Right renal pelvis (tissue), 4 donors: Measurements from ENCODE around the gene ZNF816. TPM values are rescaled to one million over a fixed set of nuclear protein-coding genes. Genes with fewer than 3 reads are reported as not detected.
"Not testable (repeated sequence)": the region's sequence is repeated elsewhere in the genome, so short reads cannot be mapped to it uniquely, and the experiment has no call there.

Source experiments
- DNase-seq, 4 donors: peaks; one replicate each; pipeline ENCODE4 v3.0.0-alpha.2; 2013; ENCODE audit warnings: low read depth in 4 of 4, low spot score in 3 of 4, missing footprints in 1 of 4
- polyA plus RNA-seq, 4 donors: library from polyadenylated mRNA; unstranded; fragments of 120-200 nt; gene quantifications; one replicate each; pipeline ENCODE4 v1.2.1, GENCODE V29; 2013; ENCODE audit not compliant: insufficient read length in 4 of 4

The ZNF816 gene
- polyA plus RNA-seq = 10 to 100 TPM; 14.2 to 15.9 (median 14.5) TPM

DNA sequence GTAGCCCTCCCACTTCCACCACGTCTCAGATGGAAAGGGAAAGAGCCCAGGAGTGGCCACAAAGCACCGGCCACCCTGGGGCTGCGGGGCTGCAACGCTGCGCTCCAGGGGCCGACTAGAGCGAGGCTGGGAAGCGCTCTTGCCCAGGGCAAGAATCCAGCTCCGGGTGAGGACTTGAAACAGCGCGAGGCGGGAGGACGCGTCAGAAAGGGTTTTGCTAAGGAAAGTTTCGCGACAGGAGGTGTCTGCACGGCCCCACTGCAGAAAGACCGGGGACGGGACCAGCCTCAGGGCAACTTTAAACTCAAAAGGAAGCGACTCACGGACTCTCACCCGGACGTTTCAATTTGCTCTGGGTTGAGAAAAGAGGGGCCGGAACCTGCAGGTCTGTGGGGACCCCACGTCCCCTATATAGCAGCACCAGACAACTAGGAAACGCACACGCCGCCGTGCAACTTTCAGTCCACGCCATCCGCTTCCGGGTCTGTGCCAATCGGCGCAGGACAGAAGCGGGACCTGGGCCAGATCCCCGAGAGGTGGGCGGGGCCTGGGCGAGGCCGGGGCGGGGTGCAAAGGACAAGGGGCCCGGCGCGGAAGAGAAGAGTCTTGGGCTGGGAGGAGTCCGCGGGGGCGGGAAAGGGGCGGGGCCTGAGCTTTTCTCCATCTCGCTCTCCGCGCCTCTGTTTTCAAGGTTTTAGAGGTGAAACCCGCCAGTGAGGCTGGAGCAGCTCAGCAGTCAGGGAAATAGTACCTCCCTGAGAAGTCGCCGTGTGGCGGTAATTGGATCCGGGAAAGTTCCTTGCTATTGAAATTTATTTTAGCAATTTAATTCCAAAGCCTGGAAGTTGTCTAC is at the start of gene ZNF816:
Gene ZNF816 (minus strand): TSS at position 488 of the 853 bp plus-strand sequence. CDS start 6,792 bp downstream, outside the sequence.
- DNase-seq = peak; percentile 87 to 92 (median 90)

DNA sequence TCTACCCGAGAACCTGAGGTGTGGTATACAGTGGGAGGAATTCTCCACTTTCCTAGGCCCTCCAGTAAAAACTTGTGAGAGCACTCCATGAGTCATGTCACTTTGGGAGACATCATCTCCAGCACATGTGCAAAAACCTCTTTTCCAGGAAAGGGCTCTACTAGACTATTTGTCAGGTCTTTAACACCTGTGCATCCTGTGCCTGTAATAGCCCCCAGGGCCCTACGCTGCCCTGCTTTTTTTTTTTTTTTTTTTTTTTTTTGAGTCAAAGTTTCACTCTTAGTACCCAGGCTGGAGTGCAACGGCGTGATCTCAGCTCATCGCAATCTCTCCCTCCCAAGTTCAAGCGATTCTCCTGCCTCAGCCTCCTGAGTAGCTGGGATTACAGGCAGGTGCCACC is 49.3 kb upstream of the ZNF816 start:
- no peak for DNase-seq

DNA sequence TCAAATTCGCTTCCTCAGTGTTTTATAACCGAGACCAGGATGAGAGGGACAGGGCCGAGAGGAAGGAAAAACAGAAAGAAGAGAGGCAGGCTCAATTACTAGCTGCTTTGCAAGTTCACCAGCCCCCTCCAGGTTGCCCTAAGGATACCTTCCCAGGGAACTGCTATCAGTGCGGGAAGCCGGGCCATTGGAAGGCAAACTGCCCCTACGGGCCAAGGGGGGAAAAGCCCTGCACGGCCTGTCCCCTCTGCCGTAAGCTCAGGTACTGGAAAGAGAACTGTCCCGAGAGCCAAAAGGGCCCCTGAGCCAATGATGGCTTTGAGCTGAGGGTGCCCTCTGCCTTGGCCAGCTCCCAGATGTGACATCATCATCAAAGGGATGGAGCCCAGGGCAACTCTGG is 47.8 kb upstream of the ZNF816 start:
- no peak for DNase-seq

GRCh38 chr19:53008061-53008778 is 45.5 kb upstream of the ZNF816 start:
- no peak for DNase-seq

DNA sequence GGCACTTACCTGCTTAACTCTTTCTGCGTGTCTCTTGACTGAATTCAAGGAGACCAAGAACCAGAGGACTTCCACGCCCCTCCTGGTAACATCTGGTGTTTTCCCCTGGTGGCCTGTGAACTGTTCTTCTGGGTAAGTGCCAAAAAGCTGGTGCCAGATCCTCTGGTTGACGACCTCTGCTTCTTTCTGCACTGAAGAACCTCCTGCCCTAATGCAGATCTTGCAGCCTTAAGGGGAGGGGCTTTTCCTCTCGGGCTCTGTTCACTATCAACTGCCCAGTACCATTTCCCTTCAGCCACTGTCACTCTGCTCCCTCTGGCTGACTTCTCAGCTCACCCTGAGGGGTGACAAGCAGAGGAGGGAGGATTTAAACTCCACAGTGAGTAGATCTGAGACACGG is 44.9 kb upstream of the ZNF816 start:
- no peak for DNase-seq

DNA sequence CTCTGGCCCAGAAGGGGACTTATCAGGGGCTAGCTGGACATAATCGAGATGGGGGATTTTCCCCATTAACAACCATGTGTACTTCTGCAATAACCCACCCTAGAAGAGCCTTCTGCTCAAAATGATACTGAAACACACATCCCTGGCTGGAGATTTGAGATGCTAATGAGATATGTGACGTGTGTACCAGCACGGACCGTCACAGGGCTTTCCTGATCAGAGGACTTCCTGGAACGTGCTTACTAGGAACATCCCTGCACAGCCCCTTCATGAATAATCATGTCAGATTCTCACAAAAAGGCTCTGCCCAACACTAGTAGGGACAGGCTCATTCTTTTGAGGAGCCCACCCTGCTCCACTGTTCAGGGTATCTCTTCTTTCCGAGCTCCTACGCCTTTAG is 44.5 kb upstream of the ZNF816 start:
- no peak for DNase-seq

GRCh38 chr19:53004242-53004641 is 41.6 kb upstream of the ZNF816 start:
- DNase-seq = peak in 1 of 4 donors; percentile 16

DNA sequence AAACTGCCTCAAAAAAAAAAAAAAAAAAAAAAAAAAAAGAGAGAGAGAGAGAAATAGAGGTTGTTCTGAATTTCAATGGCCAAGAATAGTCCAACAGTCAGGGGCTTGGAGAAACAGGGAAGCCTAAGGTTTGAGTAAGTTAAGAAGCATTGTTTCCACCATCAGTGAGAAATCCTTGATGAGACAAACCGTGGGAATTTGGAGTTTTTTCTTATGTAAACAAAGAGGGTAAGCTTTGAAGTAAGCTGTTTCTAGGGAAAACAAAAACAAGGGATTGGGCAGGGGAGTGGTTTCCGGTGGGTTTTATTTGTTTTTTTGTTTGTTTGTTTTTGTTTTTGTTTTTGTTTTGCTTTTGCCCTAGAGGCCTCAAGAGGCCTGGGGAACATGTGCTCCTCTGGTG is 39.8 kb upstream of the ZNF816 start:
- no peak for DNase-seq

- DNase-seq = no peak
Measured at GRCh38 chr19:52997975-52998374, 35.3 kb upstream of the ZNF816 start.

- DNase-seq = no peak
Measured at GRCh38 chr19:52995711-52996110, 33.0 kb upstream of the ZNF816 start.

GRCh38 chr19:52993342-52994178 is 30.9 kb upstream of the ZNF816 start:
- peak; percentile 56 to 77 (median 66) for DNase-seq

DNA sequence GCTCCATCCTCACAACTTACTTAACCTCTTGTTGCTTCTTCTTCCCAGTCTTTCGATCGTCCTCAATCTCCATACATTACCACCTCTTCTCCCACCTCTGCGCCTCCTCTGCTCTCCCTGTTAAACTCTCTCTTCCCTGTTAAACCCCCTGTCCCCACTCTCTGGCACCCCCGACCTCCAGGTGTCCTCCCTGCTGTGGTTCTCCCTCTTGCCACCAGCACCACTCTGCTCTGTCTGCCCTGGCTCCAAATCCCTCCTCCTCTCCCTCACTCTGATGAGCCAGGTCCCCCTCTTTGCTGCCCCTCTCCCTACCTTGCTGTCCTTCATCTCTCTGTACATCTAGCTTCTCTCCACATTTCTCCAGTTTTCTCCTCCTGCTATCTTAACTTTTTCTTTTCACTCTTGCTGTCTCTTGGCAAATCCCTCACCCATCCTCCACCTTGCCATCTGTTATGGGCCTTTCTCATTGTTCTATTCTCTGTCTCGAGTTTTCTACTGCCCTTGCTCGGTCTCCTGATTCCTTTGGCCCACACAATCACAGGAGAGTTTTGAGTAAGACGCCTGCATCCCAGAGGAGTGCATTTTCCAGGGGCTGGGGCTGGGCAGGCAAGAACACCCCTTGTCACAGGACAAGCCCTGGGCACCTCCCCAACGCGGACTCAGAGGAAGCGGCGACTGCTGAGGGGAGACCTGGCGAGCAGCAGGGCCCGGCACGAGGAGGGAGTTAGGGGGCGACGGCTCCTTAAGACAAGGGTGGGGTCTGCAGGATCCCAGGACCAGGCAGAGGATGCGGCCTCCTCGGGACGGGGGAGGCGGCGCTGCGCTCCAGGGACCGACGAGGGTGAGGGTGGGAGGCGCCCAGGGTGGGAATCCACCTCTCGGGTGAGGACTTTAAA is 29.7 kb upstream of the ZNF816 start:
- DNase-seq = no peak

DNA sequence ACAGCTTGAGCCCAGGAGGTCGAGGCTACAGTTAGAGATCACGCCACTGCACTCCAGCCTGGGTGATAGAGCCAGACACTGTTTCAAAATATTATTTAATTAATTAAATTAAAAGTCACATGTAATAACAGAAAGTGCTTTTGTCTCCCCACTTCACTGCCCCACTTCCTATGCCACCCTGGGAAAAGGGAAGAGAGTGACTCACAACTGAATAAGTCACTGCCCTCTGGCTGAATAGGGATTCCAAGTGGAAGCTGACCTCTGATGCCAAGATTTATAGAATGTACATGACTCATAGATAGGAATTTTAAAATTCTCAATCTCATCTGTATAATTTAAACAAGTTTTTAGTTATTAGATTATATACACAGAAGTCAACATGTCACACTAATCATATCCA is 28.8 kb upstream of the ZNF816 start:
- DNase-seq = no peak

DNA sequence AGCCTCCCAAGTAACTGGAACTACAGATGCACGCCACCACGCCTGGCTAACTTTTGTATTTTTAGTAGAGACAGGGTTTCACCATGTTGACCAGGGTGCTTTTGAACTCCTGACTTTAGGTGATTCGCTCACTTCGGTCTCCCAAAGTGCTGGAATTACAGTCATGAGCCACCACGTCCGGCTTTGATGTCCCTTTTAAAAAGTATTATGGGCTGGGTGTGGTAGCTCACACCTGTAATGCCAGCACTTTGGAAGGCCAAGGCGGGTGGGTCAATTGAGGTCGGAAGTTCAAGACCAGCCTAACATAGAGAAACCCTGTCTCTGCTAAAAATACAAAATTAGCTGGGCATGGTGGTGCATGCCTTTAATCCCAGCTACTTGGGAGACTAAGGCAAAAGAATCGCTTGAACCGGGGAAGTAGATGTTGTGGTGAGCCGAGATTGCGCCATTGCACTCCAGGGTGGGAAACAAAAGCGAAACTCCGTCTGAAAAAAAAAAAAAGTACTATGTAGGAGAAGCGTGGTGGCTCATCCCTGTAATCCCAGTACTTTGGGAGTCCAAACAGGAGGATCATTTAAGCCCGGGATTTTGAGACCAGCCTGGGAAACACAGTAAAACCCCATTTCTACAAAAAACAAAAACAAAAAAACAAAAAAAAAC is 28.2 kb upstream of the ZNF816 start:
- DNase-seq = no peak

DNA sequence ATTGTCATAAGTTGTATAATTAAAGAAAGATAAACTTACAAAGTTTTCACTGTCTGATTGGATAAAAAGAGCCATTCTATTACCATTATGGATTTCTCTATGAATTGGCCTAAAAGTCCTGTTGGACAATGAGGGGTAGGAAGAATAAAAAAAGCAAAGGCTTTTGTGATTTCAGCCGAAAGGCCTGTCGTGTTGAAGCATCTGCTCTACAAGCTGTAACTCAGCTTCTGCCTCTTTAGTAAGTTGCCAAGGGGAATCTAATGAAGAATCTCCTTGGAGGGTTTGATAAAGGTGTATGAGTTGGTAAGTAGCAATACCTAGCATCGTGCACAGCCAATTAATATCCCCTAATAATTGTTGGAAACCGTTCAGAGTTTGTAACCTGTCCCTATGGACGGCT is 25.8 kb upstream of the ZNF816 start:
- no peak for DNase-seq

DNA sequence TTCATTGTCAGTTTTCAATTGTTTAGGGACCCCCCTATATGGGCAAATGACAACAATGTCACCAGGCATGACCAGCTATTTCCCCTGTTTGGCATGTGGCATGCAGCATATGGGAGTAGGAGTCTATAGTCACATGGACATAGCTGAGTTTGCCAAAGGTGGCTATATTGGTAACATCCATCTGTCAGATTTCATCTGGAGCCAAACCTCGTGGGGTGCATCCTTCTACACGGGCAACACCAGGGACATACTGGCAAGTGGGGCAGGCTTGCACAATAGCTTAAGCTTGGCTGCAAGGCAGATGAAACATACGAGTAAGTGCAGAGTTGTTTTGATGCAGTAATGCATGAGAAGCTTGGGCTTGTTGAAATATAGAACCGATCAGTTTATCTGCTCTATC is 24.5 kb upstream of the ZNF816 start:
- DNase-seq = no peak

DNA sequence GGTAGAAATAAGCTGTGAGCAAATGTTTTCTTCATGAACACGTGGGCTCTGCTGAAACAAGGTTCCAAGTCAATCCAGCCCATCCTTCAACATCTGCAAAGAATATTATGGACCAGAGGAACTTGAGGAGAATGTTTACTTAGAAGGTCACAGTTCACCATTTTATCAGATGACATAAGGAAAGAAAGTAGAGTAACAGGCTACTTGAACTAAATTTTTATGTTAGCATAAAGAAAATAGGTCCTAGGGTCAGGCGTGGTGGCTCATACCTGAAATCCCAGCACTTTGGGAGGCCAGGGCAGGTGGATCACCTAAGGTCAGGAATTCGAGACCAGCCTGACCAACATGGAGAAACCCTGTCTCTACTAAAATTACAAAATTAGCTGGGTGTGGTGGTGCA is 20.5 kb upstream of the ZNF816 start:
- DNase-seq = not testable (repeated sequence)

GRCh38 chr19:52981329-52981728 is 18.6 kb upstream of the ZNF816 start:
- DNase-seq = no peak

GRCh38 chr19:52967772-52968171 is 5.1 kb upstream of the ZNF816 start:
- no peak for DNase-seq
